ENCODE measurements around the gene ZNF414. TPM values are rescaled to one million over a fixed set of nuclear protein-coding genes. Genes with fewer than 3 reads are reported as not detected.

Gene ZNF414
- total and polyA plus RNA-seq, 2 of the 4 experiments (the other 2 are of a cell fraction) = 3.2 to 14.2 TPM

DNA sequence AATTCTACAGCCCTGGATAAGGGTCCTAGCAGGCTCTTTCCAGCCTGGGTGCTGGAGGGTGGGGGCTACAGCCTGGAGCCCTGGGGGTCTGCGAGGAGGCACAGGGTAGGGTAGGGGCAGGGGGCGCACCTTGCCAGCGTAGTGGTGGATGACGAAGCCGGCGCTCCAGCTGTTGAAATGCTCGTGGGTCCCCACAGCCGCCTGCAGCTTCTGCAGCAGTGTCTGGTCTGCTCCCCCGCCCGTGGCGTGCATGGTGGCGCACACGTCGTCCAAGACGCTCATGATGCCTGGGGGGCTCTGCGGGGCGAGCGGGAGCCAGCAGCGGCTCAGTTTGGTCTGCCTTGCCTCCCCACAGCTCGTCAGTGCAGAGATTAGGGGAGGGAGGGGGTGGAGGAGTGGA, 30.2 kb upstream of the ZNF414 start:
- no peaks in the 10 kb centered on the region for H4K20me1 ChIP-seq (ENCODE audit: insufficient read depth, low read length)
- no peak overlapping the region for H3K27ac ChIP-seq (ENCODE audit: insufficient read depth, low read length)
- ATAC-seq (ENCODE audit: low read depth) (no peak), DNase-seq (no peak)
- H3K4ac ChIP-seq (ENCODE audit: low read depth, low read length) = no peak overlapping the region
- H2BK5ac ChIP-seq (ENCODE audit: low read depth, low read length, poor library complexity, severe bottlenecking) = no peak overlapping the region
- no peak overlapping the region for H3K23ac ChIP-seq (ENCODE audit: low read depth, low read length)
- H4K91ac ChIP-seq (ENCODE audit: insufficient read depth, low read depth, low read length) = no peak overlapping the region
- no peak overlapping the region for H3K4me3 ChIP-seq (ENCODE audit: insufficient read depth, low read depth, low read length)
- WGBS, 2 experiments (ENCODE audit: extremely low coverage in 2 of 2, insufficient read length in 1 of 2) = 99% methylated on average over 13 of the region's 20 CpGs; no CpG with 5 or more reads in 1 of the 2 experiments
- BruUV-seq (replicated peaks) = no TSS peak
- H3K9me1 ChIP-seq (ENCODE audit: insufficient read depth, low read length) = peaks cover 3% of the 10 kb centered on the region; the same call in 1 of the 2 replicates
- no peak overlapping the region for H3K4me2 ChIP-seq (ENCODE audit: low read depth, low read length)
- peaks cover 24% of the 10 kb centered on the region for H3K36me3 ChIP-seq (ENCODE audit: control insufficient read depth, insufficient read depth, low read length)
- H3K79me1 ChIP-seq (ENCODE audit: low read depth in 1 of 2, low read length in 2 of 2) = peaks cover 0 to 7% of the 10 kb centered on the region in 2 experiments; a peak in 1 of 4 replicates
- TF ChIP-seq POLR2A (IDR thresholded peaks at IDR 0.05; ENCODE audit: low read depth, low read length) (no peak), MXI1 (IDR thresholded peaks at IDR 0.05; ENCODE audit: borderline replicate concordance, low read depth, low read length) (no peak), RCOR1 (IDR thresholded peaks at IDR 0.05; ENCODE audit: insufficient replicate concordance, low read length) (no peak), CHD1 (IDR thresholded peaks at IDR 0.05; ENCODE audit: low read depth, low read length) (no peak), MAZ (IDR thresholded peaks at IDR 0.05; ENCODE audit: borderline replicate concordance, low read depth, low read length) (no peak), SMC3 (IDR thresholded peaks at IDR 0.05; ENCODE audit: low read depth, low read length) (no peak), USF2 (IDR thresholded peaks at IDR 0.05; ENCODE audit: low read depth, low read length) (no peak), MAFK (IDR thresholded peaks at IDR 0.05; ENCODE audit: low read depth, low read length) (no peak), BHLHE40 (IDR thresholded peaks at IDR 0.05; ENCODE audit: low read depth, low read length) (no peak), FOS (IDR thresholded peaks at IDR 0.05; ENCODE audit: low read depth, low read length) (no peak), RFX5 (IDR thresholded peaks at IDR 0.05; ENCODE audit: low read depth, low read length) (no peak), NFE2L2 (IDR thresholded peaks at IDR 0.05; ENCODE audit: low read depth, low read length) (no peak), RAD21 (IDR thresholded peaks at IDR 0.05; ENCODE audit: low read length) (no peak), CEBPB (IDR thresholded peaks at IDR 0.05; ENCODE audit: low read depth, low read length) (no peak)
- TF ChIP-seq, protein P1, sequence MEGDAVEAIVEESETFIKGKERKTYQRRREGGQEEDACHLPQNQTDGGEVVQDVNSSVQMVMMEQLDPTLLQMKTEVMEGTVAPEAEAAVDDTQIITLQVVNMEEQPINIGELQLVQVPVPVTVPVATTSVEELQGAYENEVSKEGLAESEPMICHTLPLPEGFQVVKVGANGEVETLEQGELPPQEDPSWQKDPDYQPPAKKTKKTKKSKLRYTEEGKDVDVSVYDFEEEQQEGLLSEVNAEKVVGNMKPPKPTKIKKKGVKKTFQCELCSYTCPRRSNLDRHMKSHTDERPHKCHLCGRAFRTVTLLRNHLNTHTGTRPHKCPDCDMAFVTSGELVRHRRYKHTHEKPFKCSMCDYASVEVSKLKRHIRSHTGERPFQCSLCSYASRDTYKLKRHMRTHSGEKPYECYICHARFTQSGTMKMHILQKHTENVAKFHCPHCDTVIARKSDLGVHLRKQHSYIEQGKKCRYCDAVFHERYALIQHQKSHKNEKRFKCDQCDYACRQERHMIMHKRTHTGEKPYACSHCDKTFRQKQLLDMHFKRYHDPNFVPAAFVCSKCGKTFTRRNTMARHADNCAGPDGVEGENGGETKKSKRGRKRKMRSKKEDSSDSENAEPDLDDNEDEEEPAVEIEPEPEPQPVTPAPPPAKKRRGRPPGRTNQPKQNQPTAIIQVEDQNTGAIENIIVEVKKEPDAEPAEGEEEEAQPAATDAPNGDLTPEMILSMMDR (conservative IDR thresholded peaks at IDR 0.05; ENCODE audit: low read depth, low read length) = no peak
- TF ChIP-seq, protein P2, sequence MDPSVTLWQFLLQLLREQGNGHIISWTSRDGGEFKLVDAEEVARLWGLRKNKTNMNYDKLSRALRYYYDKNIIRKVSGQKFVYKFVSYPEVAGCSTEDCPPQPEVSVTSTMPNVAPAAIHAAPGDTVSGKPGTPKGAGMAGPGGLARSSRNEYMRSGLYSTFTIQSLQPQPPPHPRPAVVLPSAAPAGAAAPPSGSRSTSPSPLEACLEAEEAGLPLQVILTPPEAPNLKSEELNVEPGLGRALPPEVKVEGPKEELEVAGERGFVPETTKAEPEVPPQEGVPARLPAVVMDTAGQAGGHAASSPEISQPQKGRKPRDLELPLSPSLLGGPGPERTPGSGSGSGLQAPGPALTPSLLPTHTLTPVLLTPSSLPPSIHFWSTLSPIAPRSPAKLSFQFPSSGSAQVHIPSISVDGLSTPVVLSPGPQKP (IDR thresholded peaks at IDR 0.05; ENCODE audit: borderline replicate concordance, low read depth, low read length) = no peak
- intact Hi-C loops (cut with micrococcal nuclease) = no loop called here
- no peak overlapping the region for H4K8ac ChIP-seq (ENCODE audit: low read depth in 2 of 2, low read length in 2 of 2)
- no peak overlapping the region for H3K14ac ChIP-seq (replicated peaks; ENCODE audit: low read depth, low read length)
- CTCF ChIA-PET = no interaction called here
- no peak overlapping the region for H2AK5ac ChIP-seq (ENCODE audit: low read depth, low read length)
- H3K9me3 ChIP-seq (ENCODE audit: control insufficient read depth, insufficient read depth, low read length) = no peaks in the 10 kb centered on the region
- no peaks in the 10 kb centered on the region for H3K27me3 ChIP-seq (ENCODE audit: control insufficient read depth, insufficient read depth, low read length)
- no peak overlapping the region for H2BK15ac ChIP-seq (ENCODE audit: low read depth, low read length)
- no peak overlapping the region for H3K56ac ChIP-seq (ENCODE audit: extremely low read depth, insufficient read depth, low read length)
- H3K9ac ChIP-seq (ENCODE audit: low read depth, low read length) = no peak overlapping the region
- H2BK20ac ChIP-seq (ENCODE audit: low read depth, low read length) = no peak overlapping the region
- dilution Hi-C loops (cut with HindIII; ENCODE audit: low sequenced_read_pairs, unreplicated experiment) = no loop called here
- peaks cover 2% of the 10 kb centered on the region; the same call in 1 of the 2 replicates for H3K4me1 ChIP-seq (ENCODE audit: control insufficient read depth, insufficient read depth, low read length)
- no peak overlapping the region for H2AFZ ChIP-seq (replicated peaks; ENCODE audit: low read length, poor library complexity)
- in situ Hi-C loops (cut with MboI; ENCODE audit: low sequenced_read_pairs) = no loop called here
- no peak overlapping the region for H2AK9ac ChIP-seq (replicated peaks; ENCODE audit: low read depth, low read length, poor library complexity)
- H3K18ac ChIP-seq (ENCODE audit: low read depth, low read length) = no peak overlapping the region
- no peak overlapping the region for H2BK120ac ChIP-seq (ENCODE audit: low read depth, low read length)
- POLR2A ChIA-PET (ENCODE audit: unreplicated experiment) = no interaction called here
- H4K5ac ChIP-seq (ENCODE audit: low read depth, low read length) = no peak overlapping the region

Measured in IMR-90 (cell line).